SK-N-SH (cell line): ENCODE results near the gene CD59. TPM values are rescaled to one million over a fixed set of nuclear protein-coding genes. Genes with fewer than 3 reads are reported as not detected.

ENCODE experiments used
- CTCF ChIA-PET: fragments of 300-600, 350-600 bp; formaldehyde crosslinking; extraction: SDS; loops from one replicate; lab custom pipeline; 2021; lab: Yijun Ruan, JAX
- POLR2A ChIA-PET: fragments of 350-600 bp; sonication (Branson Sonifier 250); formaldehyde crosslinking; extraction: SDS; loops from one replicate; lab custom pipeline; 2020; ENCODE audit warnings: antibody characterized with exemption, inconsistent platforms; lab: Yijun Ruan, JAX
- DNase-seq: peaks from one replicate; pipeline ENCODE4 v3.0.0; 2012
- H2AFZ ChIP-seq: fragments of 200-600 bp; sonication (generic); 2 replicates; pipeline ENCODE4 v1.8.1; 2016; ENCODE audit warnings: antibody characterized with exemption, mild to moderate bottlenecking, low read depth
- H3F3A ChIP-seq: fragments of 200-600 bp; sonication (generic); replicated peaks from 2 replicates; pipeline ENCODE3; 2016; ENCODE audit warnings: antibody characterized with exemption, mild to moderate bottlenecking; ENCODE audit not compliant: insufficient read depth
- H3K27ac ChIP-seq, 2 experiments: fragments of 200-500 bp in 1 of 2; fragments of 200-600 bp in 1 of 2; sonication (Bioruptor generic) in 1 of 2; sonication (generic), shearing (Covaris generic) in 1 of 2; 2 replicates each; pipeline versions ENCODE4 v1.5.1 to v1.6.1; 2014 to 2016; ENCODE audit warnings: low read depth in 2 of 2, inconsistent platforms in 1 of 2, low read length in 1 of 2, mild to moderate bottlenecking in 1 of 2, mixed read lengths in 1 of 2
- H3K27me3 ChIP-seq: fragments of 200-600 bp; sonication (generic), shearing (Covaris generic); 2 replicates; pipeline ENCODE4 v1.6.1; 2016; ENCODE audit warnings: mixed run types; ENCODE audit not compliant: insufficient read depth
- H3K36me3 ChIP-seq, 2 experiments: fragments of 200-500 bp in 1 of 2; fragments of 200-600 bp in 1 of 2; sonication (Bioruptor generic) in 1 of 2; sonication (generic) in 1 of 2; replicated peaks in 1 of 2; 2 replicates each; pipeline versions ENCODE3 to v1.5.1; 2014 to 2016; ENCODE audit warnings: low read length in 1 of 2, mild to moderate bottlenecking in 1 of 2; ENCODE audit not compliant: insufficient read depth in 2 of 2, control insufficient read depth in 1 of 2
- H3K4me1 ChIP-seq, 2 experiments: fragments of 200-500 bp in 1 of 2; fragments of 200-600 bp in 1 of 2; sonication (Bioruptor generic) in 1 of 2; sonication (generic), shearing (Covaris generic) in 1 of 2; 2 replicates each; pipeline versions ENCODE4 v1.5.1 to v1.6.1; 2014 to 2016; ENCODE audit warnings: low read depth in 1 of 2, low read length in 1 of 2, mixed run types in 1 of 2; ENCODE audit not compliant: insufficient read depth in 2 of 2, control insufficient read depth in 1 of 2
- H3K4me2 ChIP-seq: fragments of 200-600 bp; sonication (generic), shearing (Covaris generic); 2 replicates; pipeline ENCODE4 v1.6.1; 2017; ENCODE audit warnings: mixed run types
- H3K4me3 ChIP-seq, 2 experiments: fragments of 200-500 bp in 1 of 2; fragments of 200-600 bp in 1 of 2; sonication (Bioruptor generic) in 1 of 2; sonication (generic), shearing (Covaris generic) in 1 of 2; 2 replicates each; pipeline versions ENCODE4 v1.5.1 to v1.8.1; 2014 to 2016; ENCODE audit warnings: low read depth in 2 of 2, inconsistent platforms in 1 of 2, low read length in 1 of 2, mild to moderate bottlenecking in 1 of 2, mixed read lengths in 1 of 2, moderate library complexity in 1 of 2
- H3K79me2 ChIP-seq: fragments of 200-600 bp; sonication (generic); 2 replicates; pipeline ENCODE4 v1.8.1; 2017; ENCODE audit warnings: mild to moderate bottlenecking; ENCODE audit not compliant: insufficient read depth
- H3K9ac ChIP-seq: fragments of 200-600 bp; sonication (generic); 2 replicates; pipeline ENCODE4 v1.6.1; 2017; ENCODE audit warnings: mixed run types
- H3K9me2 ChIP-seq: fragments of 200-600 bp; sonication (generic); 2 replicates; pipeline ENCODE4 v1.6.1; 2017; ENCODE audit warnings: mixed run types
- H3K9me3 ChIP-seq: fragments of 200-600 bp; sonication (generic); 2 replicates; pipeline ENCODE4 v1.6.1; 2017; ENCODE audit warnings: mixed run types, mild to moderate bottlenecking, moderate library complexity
- H4K20me1 ChIP-seq: fragments of 200-600 bp; sonication (generic); 2 replicates; pipeline ENCODE4 v1.6.1; 2017; ENCODE audit warnings: mild to moderate bottlenecking, mixed run types; ENCODE audit not compliant: insufficient read depth
- CHD2 ChIP-seq: fragments of 150-350 bp; IDR thresholded peaks from 2 replicates; pipeline ENCODE4 v1.6.1; 2018; ENCODE audit warnings: low read length; ENCODE audit not compliant: partially characterized antibody
- GATA2 ChIP-seq: sonication (generic); formaldehyde crosslinking; IDR thresholded peaks from 2 replicates; pipeline ENCODE4 v1.5.0; 2020; ENCODE audit warnings: mild to moderate bottlenecking, missing genetic modification reagents
- NRF1 ChIP-seq: IDR thresholded peaks from 2 replicates; pipeline ENCODE4 v1.6.1; 2012; ENCODE audit warnings: low read depth, mild to moderate bottlenecking, low read length
- RAD21 ChIP-seq: IDR thresholded peaks from 2 replicates; pipeline ENCODE4 v1.6.1; 2012; ENCODE audit warnings: mild to moderate bottlenecking, low read length
- RCOR1 ChIP-seq: fragments of 150-350 bp; IDR thresholded peaks from 2 replicates; pipeline ENCODE4 v1.6.1; 2017; ENCODE audit warnings: antibody characterized with exemption, low read length
- RXRA ChIP-seq: IDR thresholded peaks from 2 replicates; pipeline ENCODE4 v1.4.0; 2012; ENCODE audit warnings: low read depth, mild to moderate bottlenecking, borderline replicate concordance
- SMC3 ChIP-seq: IDR thresholded peaks from 2 replicates; pipeline ENCODE4 v1.6.1; 2012; ENCODE audit warnings: low read depth, low read length, improper control_type of control experiment
- TEAD4 ChIP-seq: IDR thresholded peaks from 2 replicates; pipeline ENCODE4 v1.4.0; 2012; ENCODE audit warnings: mild to moderate bottlenecking, borderline replicate concordance; ENCODE audit not compliant: insufficient read depth
- WGBS: methylation state at CpG from one replicate; pipeline ENCODE4 v1.1.6; 2017; ENCODE audit warnings: low lambda C conversion rate; 5-methylcytosine and 5-hydroxymethylcytosine counted together
- polyA plus RNA-seq, 3 experiments: library from polyadenylated mRNA; depleted of rRNA; stranded (reverse); fragments of >200 nt; gene quantifications; 2 replicates each; pipeline ENCODE4 v1.2.3, GENCODE V29; 2012
- TF ChIP-seq, protein P1 (sequence below): IDR thresholded peaks from 2 replicates; pipeline ENCODE4 v1.6.1; 2012; ENCODE audit warnings: mild to moderate bottlenecking, low read depth, low read length, moderate library complexity
- TF ChIP-seq, protein P2 (sequence below): IDR thresholded peaks from 2 replicates; pipeline ENCODE4 v1.4.0; 2012; ENCODE audit warnings: low read depth, borderline replicate concordance
- TF ChIP-seq, protein P3 (sequence below): fragments of 200-600 bp; sonication (generic); IDR thresholded peaks from 2 replicates; pipeline ENCODE4 v1.6.1; 2017; ENCODE audit warnings: antibody characterized with exemption, mild to moderate bottlenecking, moderate library complexity
- TF ChIP-seq, protein P4 (sequence below): fragments of 150-350 bp; IDR thresholded peaks from 2 replicates; pipeline ENCODE4 v1.6.1; 2017; ENCODE audit warnings: antibody characterized with exemption, low read length, low read depth, borderline replicate concordance

Gene CD59
- polyA plus RNA-seq, 1 of the 3 experiments (the other 2 are of a cell fraction) = 616 TPM

DNA sequence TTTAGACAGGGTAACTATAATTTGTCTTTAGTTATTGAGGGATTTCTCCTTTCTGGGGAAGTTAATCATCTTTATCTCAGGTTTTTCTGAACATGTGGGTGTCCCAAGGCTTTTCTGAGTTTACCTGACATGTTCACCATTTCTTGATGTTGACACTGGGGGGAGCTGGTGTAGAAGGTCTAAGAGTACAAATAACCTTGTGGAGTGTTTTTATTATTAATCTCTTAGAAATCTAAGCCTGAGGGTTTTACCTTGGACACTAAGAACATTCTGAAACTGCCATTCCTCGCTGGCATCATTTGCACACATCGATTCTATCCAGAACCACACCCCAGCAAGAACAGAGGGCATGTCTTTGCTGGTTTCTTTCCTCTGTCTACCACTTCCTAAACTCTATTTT, 20.0 kb downstream of the CD59 start:
- Histone ChIP-seq H3K4me3 (no peak overlapping the region), H3K9ac (no peak overlapping the region), H3K9me3 (no peaks in the 10 kb centered on the region), H3K79me2 (peaks cover 99% of the 10 kb centered on the region), H3K36me3 (peaks cover 67 to 87% of the 10 kb centered on the region in 2 experiments), H3K4me2 (no peak overlapping the region), H3F3A (peaks cover 22% of the 10 kb centered on the region), H3K9me2 (no peaks in the 10 kb centered on the region), H3K27ac (peak overlapping the region in 1 of 2 experiments; percentile 21; a peak in 1 of 4 replicates), H2AFZ (no peak overlapping the region), H3K4me1 (peaks cover 4 to 20% of the 10 kb centered on the region in 2 experiments; a peak in 3 of 4 replicates), H4K20me1 (peaks cover 13% of the 10 kb centered on the region), H3K27me3 (no peaks in the 10 kb centered on the region)
- WGBS = 66% methylated on average over 2 of the region's 2 CpGs
- DNase-seq = peak; percentile 23
- no peak for TF ChIP-seq RCOR1
- TF ChIP-seq, protein P1, sequence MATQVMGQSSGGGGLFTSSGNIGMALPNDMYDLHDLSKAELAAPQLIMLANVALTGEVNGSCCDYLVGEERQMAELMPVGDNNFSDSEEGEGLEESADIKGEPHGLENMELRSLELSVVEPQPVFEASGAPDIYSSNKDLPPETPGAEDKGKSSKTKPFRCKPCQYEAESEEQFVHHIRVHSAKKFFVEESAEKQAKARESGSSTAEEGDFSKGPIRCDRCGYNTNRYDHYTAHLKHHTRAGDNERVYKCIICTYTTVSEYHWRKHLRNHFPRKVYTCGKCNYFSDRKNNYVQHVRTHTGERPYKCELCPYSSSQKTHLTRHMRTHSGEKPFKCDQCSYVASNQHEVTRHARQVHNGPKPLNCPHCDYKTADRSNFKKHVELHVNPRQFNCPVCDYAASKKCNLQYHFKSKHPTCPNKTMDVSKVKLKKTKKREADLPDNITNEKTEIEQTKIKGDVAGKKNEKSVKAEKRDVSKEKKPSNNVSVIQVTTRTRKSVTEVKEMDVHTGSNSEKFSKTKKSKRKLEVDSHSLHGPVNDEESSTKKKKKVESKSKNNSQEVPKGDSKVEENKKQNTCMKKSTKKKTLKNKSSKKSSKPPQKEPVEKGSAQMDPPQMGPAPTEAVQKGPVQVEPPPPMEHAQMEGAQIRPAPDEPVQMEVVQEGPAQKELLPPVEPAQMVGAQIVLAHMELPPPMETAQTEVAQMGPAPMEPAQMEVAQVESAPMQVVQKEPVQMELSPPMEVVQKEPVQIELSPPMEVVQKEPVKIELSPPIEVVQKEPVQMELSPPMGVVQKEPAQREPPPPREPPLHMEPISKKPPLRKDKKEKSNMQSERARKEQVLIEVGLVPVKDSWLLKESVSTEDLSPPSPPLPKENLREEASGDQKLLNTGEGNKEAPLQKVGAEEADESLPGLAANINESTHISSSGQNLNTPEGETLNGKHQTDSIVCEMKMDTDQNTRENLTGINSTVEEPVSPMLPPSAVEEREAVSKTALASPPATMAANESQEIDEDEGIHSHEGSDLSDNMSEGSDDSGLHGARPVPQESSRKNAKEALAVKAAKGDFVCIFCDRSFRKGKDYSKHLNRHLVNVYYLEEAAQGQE = no peak
- no peak for TF ChIP-seq NRF1
- TF ChIP-seq SMC3 = peak; percentile 30
- TF ChIP-seq, protein P2, sequence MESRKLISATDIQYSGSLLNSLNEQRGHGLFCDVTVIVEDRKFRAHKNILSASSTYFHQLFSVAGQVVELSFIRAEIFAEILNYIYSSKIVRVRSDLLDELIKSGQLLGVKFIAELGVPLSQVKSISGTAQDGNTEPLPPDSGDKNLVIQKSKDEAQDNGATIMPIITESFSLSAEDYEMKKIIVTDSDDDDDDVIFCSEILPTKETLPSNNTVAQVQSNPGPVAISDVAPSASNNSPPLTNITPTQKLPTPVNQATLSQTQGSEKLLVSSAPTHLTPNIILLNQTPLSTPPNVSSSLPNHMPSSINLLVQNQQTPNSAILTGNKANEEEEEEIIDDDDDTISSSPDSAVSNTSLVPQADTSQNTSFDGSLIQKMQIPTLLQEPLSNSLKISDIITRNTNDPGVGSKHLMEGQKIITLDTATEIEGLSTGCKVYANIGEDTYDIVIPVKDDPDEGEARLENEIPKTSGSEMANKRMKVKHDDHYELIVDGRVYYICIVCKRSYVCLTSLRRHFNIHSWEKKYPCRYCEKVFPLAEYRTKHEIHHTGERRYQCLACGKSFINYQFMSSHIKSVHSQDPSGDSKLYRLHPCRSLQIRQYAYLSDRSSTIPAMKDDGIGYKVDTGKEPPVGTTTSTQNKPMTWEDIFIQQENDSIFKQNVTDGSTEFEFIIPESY = no peak
- no peak for TF ChIP-seq RXRA
- no peak for TF ChIP-seq TEAD4
- TF ChIP-seq CHD2 = no peak
- TF ChIP-seq, protein P3, sequence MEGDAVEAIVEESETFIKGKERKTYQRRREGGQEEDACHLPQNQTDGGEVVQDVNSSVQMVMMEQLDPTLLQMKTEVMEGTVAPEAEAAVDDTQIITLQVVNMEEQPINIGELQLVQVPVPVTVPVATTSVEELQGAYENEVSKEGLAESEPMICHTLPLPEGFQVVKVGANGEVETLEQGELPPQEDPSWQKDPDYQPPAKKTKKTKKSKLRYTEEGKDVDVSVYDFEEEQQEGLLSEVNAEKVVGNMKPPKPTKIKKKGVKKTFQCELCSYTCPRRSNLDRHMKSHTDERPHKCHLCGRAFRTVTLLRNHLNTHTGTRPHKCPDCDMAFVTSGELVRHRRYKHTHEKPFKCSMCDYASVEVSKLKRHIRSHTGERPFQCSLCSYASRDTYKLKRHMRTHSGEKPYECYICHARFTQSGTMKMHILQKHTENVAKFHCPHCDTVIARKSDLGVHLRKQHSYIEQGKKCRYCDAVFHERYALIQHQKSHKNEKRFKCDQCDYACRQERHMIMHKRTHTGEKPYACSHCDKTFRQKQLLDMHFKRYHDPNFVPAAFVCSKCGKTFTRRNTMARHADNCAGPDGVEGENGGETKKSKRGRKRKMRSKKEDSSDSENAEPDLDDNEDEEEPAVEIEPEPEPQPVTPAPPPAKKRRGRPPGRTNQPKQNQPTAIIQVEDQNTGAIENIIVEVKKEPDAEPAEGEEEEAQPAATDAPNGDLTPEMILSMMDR = peak; percentile 56
- no peak for TF ChIP-seq GATA2
- peak; percentile 61 for TF ChIP-seq RAD21
- TF ChIP-seq, protein P4, sequence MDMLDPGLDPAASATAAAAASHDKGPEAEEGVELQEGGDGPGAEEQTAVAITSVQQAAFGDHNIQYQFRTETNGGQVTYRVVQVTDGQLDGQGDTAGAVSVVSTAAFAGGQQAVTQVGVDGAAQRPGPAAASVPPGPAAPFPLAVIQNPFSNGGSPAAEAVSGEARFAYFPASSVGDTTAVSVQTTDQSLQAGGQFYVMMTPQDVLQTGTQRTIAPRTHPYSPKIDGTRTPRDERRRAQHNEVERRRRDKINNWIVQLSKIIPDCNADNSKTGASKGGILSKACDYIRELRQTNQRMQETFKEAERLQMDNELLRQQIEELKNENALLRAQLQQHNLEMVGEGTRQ = no peak
- POLR2A ChIA-PET = no interaction called here
- CTCF ChIA-PET = interaction anchor here (0.9 to 3.6 kb wide), 15 partner anchors 9 to 351 kb away, joined by 3 to 31 read pairs (median 3); no protein-coding TSS in a partner anchor
